HCT116 (cell line): ENCODE results near the gene TENM3. TPM values are rescaled to one million over a fixed set of nuclear protein-coding genes. Genes with fewer than 3 reads are reported as not detected.

Experiments used
- ATAC-seq: fragments of 200-7000 bp; cut with Tn5 transposase; 2 replicates; pipeline ENCODE4 v1.9.1; 2020; ENCODE audit warnings: mild to moderate bottlenecking, moderate library complexity
- BruUV-seq: library from RNA; stranded (reverse); fragments of 400-500 nt; replicated peaks from 2 replicates; lab custom pipeline; 2021; lab: Mats Ljungman, UMichigan
- CTCF ChIA-PET: fragments of 300-600 bp; sonication (Branson Sonifier 250); formaldehyde crosslinking; loops from one replicate; lab custom pipeline; 2021; ENCODE audit warnings: antibody characterized with exemption; lab: Charles Lee
- POLR2A ChIA-PET: fragments of 300-600, 350-600 bp; sonication (Branson Sonifier 250); formaldehyde crosslinking; loops from one replicate; lab custom pipeline; 2021; ENCODE audit warnings: antibody characterized with exemption; lab: Charles Lee
- RAD21 ChIA-PET, 2 experiments: fragments of 300-600 bp; sonication (Branson Sonifier 250); formaldehyde crosslinking; loops; one replicate each; lab custom pipeline; 2023; ENCODE audit warnings: low total read pairs in 2 of 2; ENCODE audit not compliant: uncharacterized antibody in 2 of 2, unreplicated experiment in 2 of 2, low non-redundant PET in 1 of 2; lab: Charles Lee
- DNase-seq: peaks from one replicate; pipeline ENCODE4 v3.0.0-alpha.2; 2010; ENCODE audit warnings: low read depth, low spot score
- H2AFZ ChIP-seq: fragments of 200-600 bp; shearing (Covaris generic), sonication (generic); 2 replicates; pipeline ENCODE4 v1.6.1; 2017; ENCODE audit warnings: low read depth, mixed run types, mixed read lengths, antibody characterized with exemption, low read length; ENCODE audit not compliant: poor library complexity, severe bottlenecking
- H3K27ac ChIP-seq: 2 replicates; pipeline ENCODE4 v1.5.1; 2012; ENCODE audit warnings: low read depth, low read length
- H3K27me3 ChIP-seq: fragments of 200-600 bp; sonication (generic); 2 replicates; pipeline ENCODE4 v1.6.1; 2016; ENCODE audit warnings: mixed run types, low read length, mixed read lengths; ENCODE audit not compliant: insufficient read depth
- H3K36me3 ChIP-seq, 2 experiments: fragments of 200-500 bp in 1 of 2; fragments of 200-600 bp in 1 of 2; sonication (Bioruptor generic) in 1 of 2; sonication (generic) in 1 of 2; 2 replicates each; pipeline versions ENCODE4 v1.5.1 to v1.6.1; 2014 to 2016; ENCODE audit warnings: low read length in 2 of 2, inconsistent platforms in 1 of 2, mixed read lengths in 1 of 2, mixed run types in 1 of 2; ENCODE audit not compliant: insufficient read depth in 2 of 2, control insufficient read depth in 1 of 2
- H3K4me1 ChIP-seq, 2 experiments: fragments of 200-600 bp in 1 of 2; sonication (generic) in 1 of 2; 2 replicates each; pipeline versions ENCODE4 v1.5.1 to v1.6.1; 2012 to 2017; ENCODE audit warnings: low read length in 2 of 2, inconsistent platforms in 1 of 2, mild to moderate bottlenecking in 1 of 2, mixed read lengths in 1 of 2, mixed run types in 1 of 2, moderate library complexity in 1 of 2; ENCODE audit not compliant: insufficient read depth in 2 of 2, control insufficient read depth in 1 of 2
- H3K4me2 ChIP-seq: fragments of 200-600 bp; sonication (generic); 2 replicates; pipeline ENCODE4 v1.6.1; 2017; ENCODE audit warnings: mixed run types, low read length, mixed read lengths
- H3K4me3 ChIP-seq, 2 experiments: fragments of 200-600 bp in 1 of 2; sonication (generic) in 1 of 2; replicated peaks in 1 of 2; 2 replicates each; pipeline ENCODE4 v1.5.1; 2011 to 2016; ENCODE audit warnings: low read length in 2 of 2, control low read depth in 1 of 2, low read depth in 1 of 2, mild to moderate bottlenecking in 1 of 2, mixed read lengths in 1 of 2, mixed run types in 1 of 2
- H3K79me2 ChIP-seq: fragments of 200-600 bp; sonication (generic); 2 replicates; pipeline ENCODE4 v1.6.1; 2017; ENCODE audit warnings: mild to moderate bottlenecking, mixed run types, low read length, moderate library complexity, mixed read lengths; ENCODE audit not compliant: insufficient read depth
- H3K9ac ChIP-seq: fragments of 200-600 bp; sonication (generic); 2 replicates; pipeline ENCODE4 v1.6.1; 2016; ENCODE audit warnings: low read length, mixed read lengths
- H3K9me2 ChIP-seq: fragments of 200-600 bp; sonication (generic), shearing (Covaris generic); 2 replicates; pipeline ENCODE4 v1.6.1; 2017; ENCODE audit warnings: mixed run types, mild to moderate bottlenecking, moderate library complexity; ENCODE audit not compliant: insufficient read depth
- H3K9me3 ChIP-seq, 2 experiments: fragments of 200-500 bp in 1 of 2; fragments of 200-600 bp in 1 of 2; sonication (Bioruptor generic) in 1 of 2; sonication (generic) in 1 of 2; 2 replicates each; pipeline ENCODE4 v1.6.1; 2014 to 2017; ENCODE audit warnings: low read length in 2 of 2, mixed read lengths in 2 of 2, inconsistent platforms in 1 of 2, low read depth in 1 of 2, mild to moderate bottlenecking in 1 of 2, mixed run types in 1 of 2, moderate library complexity in 1 of 2; ENCODE audit not compliant: control insufficient read depth in 1 of 2, insufficient read depth in 1 of 2
- H4K20me1 ChIP-seq: fragments of 200-600 bp; sonication (generic), shearing (Covaris generic); 2 replicates; pipeline ENCODE4 v1.6.1; 2017; ENCODE audit warnings: mixed run types, mild to moderate bottlenecking, moderate library complexity; ENCODE audit not compliant: insufficient read depth
- ATF3 ChIP-seq: IDR thresholded peaks from 2 replicates; pipeline ENCODE4 v1.6.1; 2012
- CEBPB ChIP-seq: IDR thresholded peaks from 2 replicates; pipeline ENCODE4 v1.6.1; 2012; ENCODE audit warnings: low read depth
- EGR1 ChIP-seq: IDR thresholded peaks from 2 replicates; pipeline ENCODE4 v1.6.1; 2012; ENCODE audit warnings: low read depth
- EZH2phosphoT487 ChIP-seq: fragments of 200-600 bp; IDR thresholded peaks from 2 replicates; pipeline ENCODE4 v1.6.1; 2018; ENCODE audit warnings: antibody characterized with exemption, borderline replicate concordance
- FOSL1 ChIP-seq: IDR thresholded peaks from 2 replicates; pipeline ENCODE4 v1.6.1; 2012; ENCODE audit warnings: low read depth
- JUND ChIP-seq: IDR thresholded peaks from 2 replicates; pipeline ENCODE4 v1.6.1; 2012
- POLR2A ChIP-seq: IDR thresholded peaks from 2 replicates; pipeline ENCODE4 v1.7.0; 2011; ENCODE audit warnings: borderline replicate concordance; ENCODE audit not compliant: insufficient read depth, insufficient read length; ENCODE audit errors: extremely low read depth
- POLR2AphosphoS5 ChIP-seq: IDR thresholded peaks from 2 replicates; pipeline ENCODE4 v1.6.1; 2011; ENCODE audit warnings: mild to moderate bottlenecking, low read depth, low read length, moderate library complexity
- SP1 ChIP-seq: IDR thresholded peaks from 2 replicates; pipeline ENCODE4 v1.6.1; 2012; ENCODE audit warnings: low read depth
- TCF7L2 ChIP-seq: IDR thresholded peaks from 2 replicates; pipeline ENCODE4 v1.7.0; 2011; ENCODE audit warnings: borderline replicate concordance, inconsistent platforms; ENCODE audit not compliant: insufficient read depth, insufficient read length; ENCODE audit errors: extremely low read depth
- ZFX ChIP-seq: fragments of 450-650 bp; IDR thresholded peaks from 2 replicates; pipeline ENCODE4 v1.6.1; 2017
- intact Hi-C: fragments of 100-400 bp; cut with micrococcal nuclease; formaldehyde crosslinking; loops from 2 replicates; pipeline ENCODE4 v1.10.0; 2022
- total RNA-seq: library from RNA; stranded (reverse); gene quantifications from one replicate; pipeline ENCODE4 v1.2.1, GENCODE V29; 2021; ENCODE audit not compliant: unreplicated experiment
- TF ChIP-seq, protein P1 (sequence below): IDR thresholded peaks from 2 replicates; pipeline ENCODE4 v1.6.1; 2012
- TF ChIP-seq, protein P2 (sequence below): IDR thresholded peaks from 2 replicates; pipeline ENCODE4 v1.6.1; 2012; ENCODE audit warnings: low read depth

The TENM3 gene
- total RNA-seq, 1 experiment from 2014 or later = 0.54 TPM

DNA sequence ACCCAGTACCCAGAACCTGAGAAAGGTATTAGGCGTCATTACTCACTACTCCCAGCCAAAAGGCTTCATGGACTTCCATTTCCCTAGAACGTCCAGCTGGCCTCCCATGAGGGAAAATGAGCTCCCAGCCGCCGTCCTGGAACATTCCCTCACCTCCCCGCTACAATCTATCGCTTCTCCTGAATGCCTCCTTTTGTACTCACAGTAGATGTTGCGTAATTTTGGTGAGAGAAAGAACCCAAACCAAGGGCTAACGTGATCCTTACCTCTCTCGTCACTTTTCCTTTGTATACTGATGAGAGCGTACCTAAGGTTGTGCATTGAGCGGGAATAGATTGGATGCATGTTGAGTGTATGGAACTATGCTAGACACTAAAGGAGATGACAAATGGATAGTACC is 161.9 kb downstream of the TENM3 start:
- no peak for TF ChIP-seq FOSL1
- no peak for TF ChIP-seq ATF3
- TF ChIP-seq, protein P1, sequence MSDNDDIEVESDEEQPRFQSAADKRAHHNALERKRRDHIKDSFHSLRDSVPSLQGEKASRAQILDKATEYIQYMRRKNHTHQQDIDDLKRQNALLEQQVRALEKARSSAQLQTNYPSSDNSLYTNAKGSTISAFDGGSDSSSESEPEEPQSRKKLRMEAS = no peak
- no peak for TF ChIP-seq EZH2phosphoT487
- no peak for TF ChIP-seq POLR2A
- no peak for TF ChIP-seq EGR1
- TF ChIP-seq JUND = no peak
- TF ChIP-seq TCF7L2 = no peak
- TF ChIP-seq ZFX = no peak
- TF ChIP-seq CEBPB = no peak
- no peak for TF ChIP-seq SP1
- TF ChIP-seq, protein P2, sequence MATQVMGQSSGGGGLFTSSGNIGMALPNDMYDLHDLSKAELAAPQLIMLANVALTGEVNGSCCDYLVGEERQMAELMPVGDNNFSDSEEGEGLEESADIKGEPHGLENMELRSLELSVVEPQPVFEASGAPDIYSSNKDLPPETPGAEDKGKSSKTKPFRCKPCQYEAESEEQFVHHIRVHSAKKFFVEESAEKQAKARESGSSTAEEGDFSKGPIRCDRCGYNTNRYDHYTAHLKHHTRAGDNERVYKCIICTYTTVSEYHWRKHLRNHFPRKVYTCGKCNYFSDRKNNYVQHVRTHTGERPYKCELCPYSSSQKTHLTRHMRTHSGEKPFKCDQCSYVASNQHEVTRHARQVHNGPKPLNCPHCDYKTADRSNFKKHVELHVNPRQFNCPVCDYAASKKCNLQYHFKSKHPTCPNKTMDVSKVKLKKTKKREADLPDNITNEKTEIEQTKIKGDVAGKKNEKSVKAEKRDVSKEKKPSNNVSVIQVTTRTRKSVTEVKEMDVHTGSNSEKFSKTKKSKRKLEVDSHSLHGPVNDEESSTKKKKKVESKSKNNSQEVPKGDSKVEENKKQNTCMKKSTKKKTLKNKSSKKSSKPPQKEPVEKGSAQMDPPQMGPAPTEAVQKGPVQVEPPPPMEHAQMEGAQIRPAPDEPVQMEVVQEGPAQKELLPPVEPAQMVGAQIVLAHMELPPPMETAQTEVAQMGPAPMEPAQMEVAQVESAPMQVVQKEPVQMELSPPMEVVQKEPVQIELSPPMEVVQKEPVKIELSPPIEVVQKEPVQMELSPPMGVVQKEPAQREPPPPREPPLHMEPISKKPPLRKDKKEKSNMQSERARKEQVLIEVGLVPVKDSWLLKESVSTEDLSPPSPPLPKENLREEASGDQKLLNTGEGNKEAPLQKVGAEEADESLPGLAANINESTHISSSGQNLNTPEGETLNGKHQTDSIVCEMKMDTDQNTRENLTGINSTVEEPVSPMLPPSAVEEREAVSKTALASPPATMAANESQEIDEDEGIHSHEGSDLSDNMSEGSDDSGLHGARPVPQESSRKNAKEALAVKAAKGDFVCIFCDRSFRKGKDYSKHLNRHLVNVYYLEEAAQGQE = no peak
- TF ChIP-seq POLR2AphosphoS5 = no peak
- ATAC-seq (no peak), DNase-seq (no peak)
- BruUV-seq = no TSS peak
- Histone ChIP-seq H2AFZ (no peak overlapping the region), H3K4me1 (no peaks in the 10 kb centered on the region), H3K4me3 (no peak overlapping the region), H3K9me3 (no peaks in the 10 kb centered on the region), H3K9ac (no peak overlapping the region), H3K36me3 (no peaks in the 10 kb centered on the region), H3K27me3 (peaks cover 42% of the 10 kb centered on the region), H3K27ac (no peak overlapping the region), H3K79me2 (no peaks in the 10 kb centered on the region), H3K9me2 (no peaks in the 10 kb centered on the region), H4K20me1 (no peaks in the 10 kb centered on the region), H3K4me2 (no peak overlapping the region)
- intact Hi-C loops = no loop called here
- ChIA-PET RAD21 (no interaction called here), POLR2A (no interaction called here), CTCF (no interaction called here)
